HCT116 (cell line): ENCODE results near the gene DBX2. TPM values are rescaled to one million over a fixed set of nuclear protein-coding genes. Genes with fewer than 3 reads are reported as not detected.

Experiments used
- ATAC-seq: fragments of 200-7000 bp; cut with Tn5 transposase; 2 replicates; pipeline ENCODE4 v1.9.1; 2020; ENCODE audit warnings: mild to moderate bottlenecking, moderate library complexity
- BruUV-seq: library from RNA; stranded (reverse); fragments of 400-500 nt; replicated peaks from 2 replicates; lab custom pipeline; 2021; lab: Mats Ljungman, UMichigan
- CTCF ChIA-PET: fragments of 300-600 bp; sonication (Branson Sonifier 250); formaldehyde crosslinking; loops from one replicate; lab custom pipeline; 2021; ENCODE audit warnings: antibody characterized with exemption; lab: Charles Lee
- POLR2A ChIA-PET: fragments of 300-600, 350-600 bp; sonication (Branson Sonifier 250); formaldehyde crosslinking; loops from one replicate; lab custom pipeline; 2021; ENCODE audit warnings: antibody characterized with exemption; lab: Charles Lee
- RAD21 ChIA-PET, 2 experiments: fragments of 300-600 bp; sonication (Branson Sonifier 250); formaldehyde crosslinking; loops; one replicate each; lab custom pipeline; 2023; ENCODE audit warnings: low total read pairs in 2 of 2; ENCODE audit not compliant: uncharacterized antibody in 2 of 2, unreplicated experiment in 2 of 2, low non-redundant PET in 1 of 2; lab: Charles Lee
- DNase-seq: peaks from one replicate; pipeline ENCODE4 v3.0.0-alpha.2; 2010; ENCODE audit warnings: low read depth, low spot score
- H2AFZ ChIP-seq: fragments of 200-600 bp; shearing (Covaris generic), sonication (generic); 2 replicates; pipeline ENCODE4 v1.6.1; 2017; ENCODE audit warnings: low read depth, mixed run types, mixed read lengths, antibody characterized with exemption, low read length; ENCODE audit not compliant: poor library complexity, severe bottlenecking
- H3K27ac ChIP-seq: 2 replicates; pipeline ENCODE4 v1.5.1; 2012; ENCODE audit warnings: low read depth, low read length
- H3K27me3 ChIP-seq: fragments of 200-600 bp; sonication (generic); 2 replicates; pipeline ENCODE4 v1.6.1; 2016; ENCODE audit warnings: mixed run types, low read length, mixed read lengths; ENCODE audit not compliant: insufficient read depth
- H3K36me3 ChIP-seq, 2 experiments: fragments of 200-500 bp in 1 of 2; fragments of 200-600 bp in 1 of 2; sonication (Bioruptor generic) in 1 of 2; sonication (generic) in 1 of 2; 2 replicates each; pipeline versions ENCODE4 v1.5.1 to v1.6.1; 2014 to 2016; ENCODE audit warnings: low read length in 2 of 2, inconsistent platforms in 1 of 2, mixed read lengths in 1 of 2, mixed run types in 1 of 2; ENCODE audit not compliant: insufficient read depth in 2 of 2, control insufficient read depth in 1 of 2
- H3K4me1 ChIP-seq, 2 experiments: fragments of 200-600 bp in 1 of 2; sonication (generic) in 1 of 2; 2 replicates each; pipeline versions ENCODE4 v1.5.1 to v1.6.1; 2012 to 2017; ENCODE audit warnings: low read length in 2 of 2, inconsistent platforms in 1 of 2, mild to moderate bottlenecking in 1 of 2, mixed read lengths in 1 of 2, mixed run types in 1 of 2, moderate library complexity in 1 of 2; ENCODE audit not compliant: insufficient read depth in 2 of 2, control insufficient read depth in 1 of 2
- H3K4me2 ChIP-seq: fragments of 200-600 bp; sonication (generic); 2 replicates; pipeline ENCODE4 v1.6.1; 2017; ENCODE audit warnings: mixed run types, low read length, mixed read lengths
- H3K4me3 ChIP-seq, 2 experiments: fragments of 200-600 bp in 1 of 2; sonication (generic) in 1 of 2; replicated peaks in 1 of 2; 2 replicates each; pipeline ENCODE4 v1.5.1; 2011 to 2016; ENCODE audit warnings: low read length in 2 of 2, control low read depth in 1 of 2, low read depth in 1 of 2, mild to moderate bottlenecking in 1 of 2, mixed read lengths in 1 of 2, mixed run types in 1 of 2
- H3K79me2 ChIP-seq: fragments of 200-600 bp; sonication (generic); 2 replicates; pipeline ENCODE4 v1.6.1; 2017; ENCODE audit warnings: mild to moderate bottlenecking, mixed run types, low read length, moderate library complexity, mixed read lengths; ENCODE audit not compliant: insufficient read depth
- H3K9ac ChIP-seq: fragments of 200-600 bp; sonication (generic); 2 replicates; pipeline ENCODE4 v1.6.1; 2016; ENCODE audit warnings: low read length, mixed read lengths
- H3K9me2 ChIP-seq: fragments of 200-600 bp; sonication (generic), shearing (Covaris generic); 2 replicates; pipeline ENCODE4 v1.6.1; 2017; ENCODE audit warnings: mixed run types, mild to moderate bottlenecking, moderate library complexity; ENCODE audit not compliant: insufficient read depth
- H3K9me3 ChIP-seq, 2 experiments: fragments of 200-500 bp in 1 of 2; fragments of 200-600 bp in 1 of 2; sonication (Bioruptor generic) in 1 of 2; sonication (generic) in 1 of 2; 2 replicates each; pipeline ENCODE4 v1.6.1; 2014 to 2017; ENCODE audit warnings: low read length in 2 of 2, mixed read lengths in 2 of 2, inconsistent platforms in 1 of 2, low read depth in 1 of 2, mild to moderate bottlenecking in 1 of 2, mixed run types in 1 of 2, moderate library complexity in 1 of 2; ENCODE audit not compliant: control insufficient read depth in 1 of 2, insufficient read depth in 1 of 2
- H4K20me1 ChIP-seq: fragments of 200-600 bp; sonication (generic), shearing (Covaris generic); 2 replicates; pipeline ENCODE4 v1.6.1; 2017; ENCODE audit warnings: mixed run types, mild to moderate bottlenecking, moderate library complexity; ENCODE audit not compliant: insufficient read depth
- CBX3 ChIP-seq: IDR thresholded peaks from 2 replicates; pipeline ENCODE4 v1.6.1; 2012; ENCODE audit warnings: low read depth
- CEBPB ChIP-seq: IDR thresholded peaks from 2 replicates; pipeline ENCODE4 v1.6.1; 2012; ENCODE audit warnings: low read depth
- EGR1 ChIP-seq: IDR thresholded peaks from 2 replicates; pipeline ENCODE4 v1.6.1; 2012; ENCODE audit warnings: low read depth
- ELF1 ChIP-seq: IDR thresholded peaks from 2 replicates; pipeline ENCODE4 v1.6.1; 2012; ENCODE audit warnings: low read depth, borderline replicate concordance
- EZH2 ChIP-seq: fragments of 200-600 bp; sonication (generic); IDR thresholded peaks from 2 replicates; pipeline ENCODE4 v1.6.1; 2017; ENCODE audit warnings: antibody characterized with exemption, mixed run types
- EZH2phosphoT487 ChIP-seq: fragments of 200-600 bp; IDR thresholded peaks from 2 replicates; pipeline ENCODE4 v1.6.1; 2018; ENCODE audit warnings: antibody characterized with exemption, borderline replicate concordance
- FOSL1 ChIP-seq: IDR thresholded peaks from 2 replicates; pipeline ENCODE4 v1.6.1; 2012; ENCODE audit warnings: low read depth
- MAX ChIP-seq: IDR thresholded peaks from 2 replicates; pipeline ENCODE4 v1.6.1; 2012
- RAD21 ChIP-seq: IDR thresholded peaks from 2 replicates; pipeline ENCODE4 v1.6.1; 2012; ENCODE audit warnings: low read depth, mild to moderate bottlenecking
- SIN3A ChIP-seq: IDR thresholded peaks from 2 replicates; pipeline ENCODE4 v1.6.1; 2012; ENCODE audit warnings: low read depth
- SP1 ChIP-seq: IDR thresholded peaks from 2 replicates; pipeline ENCODE4 v1.6.1; 2012; ENCODE audit warnings: low read depth
- SRF ChIP-seq: IDR thresholded peaks from 2 replicates; pipeline ENCODE4 v1.6.1; 2012; ENCODE audit warnings: low read depth
- TCF7L2 ChIP-seq: IDR thresholded peaks from 2 replicates; pipeline ENCODE4 v1.7.0; 2011; ENCODE audit warnings: borderline replicate concordance, inconsistent platforms; ENCODE audit not compliant: insufficient read depth, insufficient read length; ENCODE audit errors: extremely low read depth
- ZFX ChIP-seq: fragments of 450-650 bp; IDR thresholded peaks from 2 replicates; pipeline ENCODE4 v1.6.1; 2017
- intact Hi-C: fragments of 100-400 bp; cut with micrococcal nuclease; formaldehyde crosslinking; loops from 2 replicates; pipeline ENCODE4 v1.10.0; 2022
- total RNA-seq: library from RNA; stranded (reverse); gene quantifications from one replicate; pipeline ENCODE4 v1.2.1, GENCODE V29; 2021; ENCODE audit not compliant: unreplicated experiment
- TF ChIP-seq, protein P1 (sequence below): IDR thresholded peaks from 2 replicates; pipeline ENCODE4 v1.6.1; 2012; ENCODE audit warnings: low read depth

DBX2 gene
- total RNA-seq, 1 experiment from 2014 or later: not detected

GRCh38 chr12:44999355-44999754, 51.5 kb downstream of the DBX2 start:
- Histone ChIP-seq H3K9me3 (no peaks in the 10 kb centered on the region), H3K27ac (no peak overlapping the region), H3K9ac (no peak overlapping the region), H4K20me1 (no peaks in the 10 kb centered on the region), H3K79me2 (no peaks in the 10 kb centered on the region), H3K4me2 (no peak overlapping the region), H3K4me3 (no peak overlapping the region), H3K27me3 (no peaks in the 10 kb centered on the region; the same call in 1 of the 2 replicates), H2AFZ (no peak overlapping the region), H3K36me3 (no peaks in the 10 kb centered on the region), H3K9me2 (no peaks in the 10 kb centered on the region), H3K4me1 (no peaks in the 10 kb centered on the region)
- POLR2A ChIA-PET: no interaction called here
- BruUV-seq: no TSS peak
- RAD21 ChIA-PET: no interaction called here
- no peak for ATAC-seq
- TF ChIP-seq EZH2 (no peak), TCF7L2 (no peak), CBX3 (no peak), FOSL1 (no peak)
- TF ChIP-seq, protein P1, sequence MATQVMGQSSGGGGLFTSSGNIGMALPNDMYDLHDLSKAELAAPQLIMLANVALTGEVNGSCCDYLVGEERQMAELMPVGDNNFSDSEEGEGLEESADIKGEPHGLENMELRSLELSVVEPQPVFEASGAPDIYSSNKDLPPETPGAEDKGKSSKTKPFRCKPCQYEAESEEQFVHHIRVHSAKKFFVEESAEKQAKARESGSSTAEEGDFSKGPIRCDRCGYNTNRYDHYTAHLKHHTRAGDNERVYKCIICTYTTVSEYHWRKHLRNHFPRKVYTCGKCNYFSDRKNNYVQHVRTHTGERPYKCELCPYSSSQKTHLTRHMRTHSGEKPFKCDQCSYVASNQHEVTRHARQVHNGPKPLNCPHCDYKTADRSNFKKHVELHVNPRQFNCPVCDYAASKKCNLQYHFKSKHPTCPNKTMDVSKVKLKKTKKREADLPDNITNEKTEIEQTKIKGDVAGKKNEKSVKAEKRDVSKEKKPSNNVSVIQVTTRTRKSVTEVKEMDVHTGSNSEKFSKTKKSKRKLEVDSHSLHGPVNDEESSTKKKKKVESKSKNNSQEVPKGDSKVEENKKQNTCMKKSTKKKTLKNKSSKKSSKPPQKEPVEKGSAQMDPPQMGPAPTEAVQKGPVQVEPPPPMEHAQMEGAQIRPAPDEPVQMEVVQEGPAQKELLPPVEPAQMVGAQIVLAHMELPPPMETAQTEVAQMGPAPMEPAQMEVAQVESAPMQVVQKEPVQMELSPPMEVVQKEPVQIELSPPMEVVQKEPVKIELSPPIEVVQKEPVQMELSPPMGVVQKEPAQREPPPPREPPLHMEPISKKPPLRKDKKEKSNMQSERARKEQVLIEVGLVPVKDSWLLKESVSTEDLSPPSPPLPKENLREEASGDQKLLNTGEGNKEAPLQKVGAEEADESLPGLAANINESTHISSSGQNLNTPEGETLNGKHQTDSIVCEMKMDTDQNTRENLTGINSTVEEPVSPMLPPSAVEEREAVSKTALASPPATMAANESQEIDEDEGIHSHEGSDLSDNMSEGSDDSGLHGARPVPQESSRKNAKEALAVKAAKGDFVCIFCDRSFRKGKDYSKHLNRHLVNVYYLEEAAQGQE: no peak
- intact Hi-C loops: no loop called here
- no peak for DNase-seq
- CTCF ChIA-PET: no interaction called here

GRCh38 chr12:44993161-44993560, 57.7 kb downstream of the DBX2 start:
- Histone ChIP-seq H3K9me2 (no peaks in the 10 kb centered on the region), H3K4me2 (no peak overlapping the region), H3K4me1 (no peaks in the 10 kb centered on the region), H3K79me2 (no peaks in the 10 kb centered on the region), H3K27ac (no peak overlapping the region), H2AFZ (no peak overlapping the region), H3K4me3 (no peak overlapping the region), H3K9ac (no peak overlapping the region), H3K27me3 (no peaks in the 10 kb centered on the region), H3K9me3 (no peaks in the 10 kb centered on the region), H4K20me1 (no peaks in the 10 kb centered on the region), H3K36me3 (no peaks in the 10 kb centered on the region)
- CTCF ChIA-PET: no interaction called here
- POLR2A ChIA-PET: interaction anchor here (0.8 kb wide), 1 partner anchor 45 kb away, joined by 3 read pairs; no protein-coding TSS in a partner anchor
- no peak for ATAC-seq
- no peak for TF ChIP-seq EZH2phosphoT487
- TF ChIP-seq CEBPB: no peak
- TF ChIP-seq RAD21: no peak
- TF ChIP-seq EGR1: no peak
- no peak for TF ChIP-seq SIN3A
- TF ChIP-seq SP1: no peak
- TF ChIP-seq, protein P1: no peak
- TF ChIP-seq SRF: no peak
- TF ChIP-seq MAX: no peak
- TF ChIP-seq TCF7L2: no peak
- no peak for TF ChIP-seq ZFX
- TF ChIP-seq ELF1: no peak
- BruUV-seq: no TSS peak
- RAD21 ChIA-PET: no interaction called here
- intact Hi-C loops: no loop called here
- no peak for DNase-seq
